Endothelial cell of umbilical vein (primary cell): ENCODE measurements around the gene MYRFL.

Experiments used
- CTCF ChIP-seq, 2 donors: IDR thresholded peaks; 1 replicate in 1 of 2; 2 replicates in 1 of 2; pipeline ENCODE4 v1.5.1; 2011; ENCODE audit warnings: low read length in 2 of 2, mild to moderate bottlenecking in 2 of 2, moderate library complexity in 2 of 2, control low read depth in 1 of 2, inconsistent platforms in 1 of 2, low read depth in 1 of 2; ENCODE audit not compliant: insufficient read depth in 1 of 2; ENCODE audit errors: extremely low read depth in 1 of 2
- EZH2 ChIP-seq: IDR thresholded peaks from 2 replicates; pipeline ENCODE4 v1.6.1; 2012; ENCODE audit warnings: borderline replicate concordance, low read depth, mild to moderate bottlenecking, moderate library complexity, low read length, inconsistent platforms; ENCODE audit not compliant: severe bottlenecking
- MAX ChIP-seq: IDR thresholded peaks from 2 replicates; pipeline ENCODE4 v1.6.1; 2011; ENCODE audit not compliant: insufficient read depth, insufficient read length
- POLR2A ChIP-seq: IDR thresholded peaks from 2 replicates; pipeline ENCODE4 v1.6.1; 2012; ENCODE audit warnings: low read depth, mild to moderate bottlenecking, control low read depth, low read length
- POLR2AphosphoS5 ChIP-seq: IDR thresholded peaks from 2 replicates; pipeline ENCODE4 v1.6.1; 2012; ENCODE audit warnings: low read depth, mild to moderate bottlenecking, control low read depth, low read length, moderate library complexity; ENCODE audit not compliant: insufficient read depth

- no peak for TF ChIP-seq CTCF (IDR thresholded peaks at IDR 0.05; ENCODE audit: extremely low read depth in 1 of 2, insufficient read depth in 1 of 2, low read depth in 1 of 2, low read length in 2 of 2)
- no peak for TF ChIP-seq POLR2AphosphoS5
- TF ChIP-seq POLR2A, result no peak
- TF ChIP-seq EZH2, result no peak
- TF ChIP-seq MAX, result no peak
Measured at GRCh38 chr12:69951108-69951507, 126.1 kb downstream of the MYRFL start.
